OCI-LY3 (cell line): ENCODE measurements around the gene CEP112.

ENCODE experiments used
- EZH2phosphoT487 ChIP-seq: fragments of 200-600 bp; shearing (Covaris generic); IDR thresholded peaks from 2 replicates; pipeline ENCODE4 v1.6.1; 2018; ENCODE audit warnings: antibody characterized with exemption, mixed run types, low read depth
- TF ChIP-seq, protein P1 (sequence below): fragments of 200-600, 300-600 bp; sonication (generic); IDR thresholded peaks from 2 replicates; pipeline ENCODE4 v1.5.1; 2014; ENCODE audit warnings: antibody characterized with exemption, low read length, low read depth

DNA sequence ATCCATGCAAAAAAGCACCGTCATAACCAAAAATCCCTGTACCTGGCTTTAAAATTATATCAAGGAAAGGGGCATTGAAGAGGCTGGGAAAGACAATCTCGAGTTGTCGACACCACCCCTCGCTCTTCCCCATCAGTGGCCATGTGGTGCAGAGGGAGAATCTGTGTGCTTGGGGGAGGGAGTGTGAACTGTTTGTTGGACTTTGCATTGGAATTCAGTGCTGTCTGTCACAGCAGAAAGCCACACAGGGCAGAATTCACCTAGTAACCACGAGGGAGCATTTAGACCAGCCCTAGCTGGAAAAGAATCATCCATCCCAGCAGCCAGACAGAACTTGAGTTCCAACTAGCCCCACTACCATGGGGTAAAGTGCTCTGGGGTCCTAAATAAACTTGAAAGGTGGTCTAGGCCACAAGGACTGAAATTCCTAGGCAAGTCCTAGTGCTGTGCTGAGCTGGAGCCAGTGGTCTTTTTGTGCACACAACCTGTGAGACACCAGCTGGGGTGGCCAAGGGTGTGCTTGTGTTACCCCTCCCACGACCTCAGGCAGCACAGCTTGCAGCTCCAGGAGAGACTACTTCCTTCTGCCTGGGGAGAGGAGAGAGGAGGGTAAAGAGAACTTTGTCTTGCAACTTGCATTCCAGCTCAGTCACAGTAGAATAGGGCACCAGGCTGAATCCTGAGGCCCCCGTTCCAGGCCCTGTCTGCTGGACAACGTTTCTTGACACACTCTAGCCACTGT, 11.5 kb upstream of the CEP112 start:
- TF ChIP-seq, protein P1, sequence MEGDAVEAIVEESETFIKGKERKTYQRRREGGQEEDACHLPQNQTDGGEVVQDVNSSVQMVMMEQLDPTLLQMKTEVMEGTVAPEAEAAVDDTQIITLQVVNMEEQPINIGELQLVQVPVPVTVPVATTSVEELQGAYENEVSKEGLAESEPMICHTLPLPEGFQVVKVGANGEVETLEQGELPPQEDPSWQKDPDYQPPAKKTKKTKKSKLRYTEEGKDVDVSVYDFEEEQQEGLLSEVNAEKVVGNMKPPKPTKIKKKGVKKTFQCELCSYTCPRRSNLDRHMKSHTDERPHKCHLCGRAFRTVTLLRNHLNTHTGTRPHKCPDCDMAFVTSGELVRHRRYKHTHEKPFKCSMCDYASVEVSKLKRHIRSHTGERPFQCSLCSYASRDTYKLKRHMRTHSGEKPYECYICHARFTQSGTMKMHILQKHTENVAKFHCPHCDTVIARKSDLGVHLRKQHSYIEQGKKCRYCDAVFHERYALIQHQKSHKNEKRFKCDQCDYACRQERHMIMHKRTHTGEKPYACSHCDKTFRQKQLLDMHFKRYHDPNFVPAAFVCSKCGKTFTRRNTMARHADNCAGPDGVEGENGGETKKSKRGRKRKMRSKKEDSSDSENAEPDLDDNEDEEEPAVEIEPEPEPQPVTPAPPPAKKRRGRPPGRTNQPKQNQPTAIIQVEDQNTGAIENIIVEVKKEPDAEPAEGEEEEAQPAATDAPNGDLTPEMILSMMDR, result no peak
- TF ChIP-seq EZH2phosphoT487, result no peak
